ENCODE measurements around the gene LY86. TPM values are rescaled to one million over a fixed set of nuclear protein-coding genes. Genes with fewer than 3 reads are reported as not detected.
A peak's percentile ranks its signal among the peaks of the same experiment; 100 is the strongest.

Gene LY86
- total and polyA plus RNA-seq, 9 of the 15 experiments (the other 6 are each of a cell fraction or from before 2014, with no cell fraction given), result 0.08 to 0.20 TPM; not detected in 7

GRCh38 chr6:6657085-6657819, 68.7 kb downstream of the LY86 start (continued):
- TF ChIP-seq ZNF134 (CRISPR knock-in tag; conservative IDR thresholded peaks at IDR 0.05), result no peak
- no peak for TF ChIP-seq PRPF4 (IDR thresholded peaks at IDR 0.05; ENCODE audit: insufficient read depth, low read depth, low read length, poor library complexity, severe bottlenecking)
- TF ChIP-seq RBM14 (IDR thresholded peaks at IDR 0.05; ENCODE audit: borderline replicate concordance, insufficient read depth, low read depth, low read length), result no peak
- TF ChIP-seq RFX1 (IDR thresholded peaks at IDR 0.05), result peak; percentile 61
- no peak for TF ChIP-seq LEF1 (IDR thresholded peaks at IDR 0.05)
- TF ChIP-seq ERF (CRISPR knock-in tag; IDR thresholded peaks at IDR 0.05), result peak; percentile 51; the same call in 1 of the 2 replicates
- TF ChIP-seq USF2 (CRISPR knock-in tag; IDR thresholded peaks at IDR 0.05), result peak; percentile 75
- TF ChIP-seq E2F5 (CRISPR knock-in tag; IDR thresholded peaks at IDR 0.05), result no peak
- TF ChIP-seq ZBTB2 (IDR thresholded peaks at IDR 0.05), result no peak
- no peak for TF ChIP-seq HOXB6 (CRISPR knock-in tag; IDR thresholded peaks at IDR 0.05; ENCODE audit: borderline replicate concordance)
- TF ChIP-seq PBX2 (CRISPR knock-in tag; IDR thresholded peaks at IDR 0.05; ENCODE audit: low read depth), result no peak
- TF ChIP-seq PBX2 (tag; conservative IDR thresholded peaks at IDR 0.05; ENCODE audit: low read depth), result no peak
- no peak for TF ChIP-seq HNRNPL (IDR thresholded peaks at IDR 0.05; ENCODE audit: low read depth, low read length)
- no peak for TF ChIP-seq NFXL1 (CRISPR knock-in tag; IDR thresholded peaks at IDR 0.05)
- TF ChIP-seq NFRKB (IDR thresholded peaks at IDR 0.05; ENCODE audit: low read depth), result peak; percentile 69; the same call in 1 of the 2 replicates
- TF ChIP-seq HDAC6 (IDR thresholded peaks at IDR 0.05; ENCODE audit: low read depth, low read length), result no peak
- no peak for TF ChIP-seq YY1 (IDR thresholded peaks at IDR 0.05; ENCODE audit: borderline replicate concordance in 1 of 3, control insufficient read depth in 1 of 3, extremely low read depth in 1 of 3, insufficient read depth in 3 of 3, insufficient read length in 1 of 3, insufficient replicate concordance in 2 of 3, low read depth in 1 of 3, low read length in 2 of 3)
- TF ChIP-seq ARNT (IDR thresholded peaks at IDR 0.05), result peak in 1 of 2 experiments; percentile 93; a peak in 1 of 4 replicates
- no peak for TF ChIP-seq PATZ1 (CRISPR knock-in tag; IDR thresholded peaks at IDR 0.05; ENCODE audit: borderline replicate concordance)
- TF ChIP-seq ZNF253 (CRISPR knock-in tag; conservative IDR thresholded peaks at IDR 0.05), result no peak
